ENCODE results near the gene CC2D2A. TPM values are rescaled to one million over a fixed set of nuclear protein-coding genes. Genes with fewer than 3 reads are reported as not detected.

The CC2D2A gene
- total RNA-seq, 2 experiments from 2014 or later = not detected

- H3K79me2 ChIP-seq (ENCODE audit: insufficient read depth, low read depth, low read length) = no peaks in the 10 kb centered on the region
- intact Hi-C loops (cut with micrococcal nuclease; ENCODE audit: unreplicated experiment) = loop anchor here (5.0 kb wide), 1 partner anchor 111 kb away; no protein-coding TSS in a partner anchor
- no peak overlapping the region for H2AFZ ChIP-seq (ENCODE audit: low read length)
- no peak overlapping the region for H3K27ac ChIP-seq (ENCODE audit: low read depth, low read length, poor library complexity, severe bottlenecking)
- ChIA-PET POLR2A (interaction anchor here (0.7 to 2.2 kb wide), 3 partner anchors 47 to 193 kb away, joined by 3 to 5 read pairs (median 4); no protein-coding TSS in a partner anchor), CTCF (ENCODE audit: unreplicated experiment) (no interaction called here)
- no peaks in the 10 kb centered on the region for H3K9me2 ChIP-seq (ENCODE audit: insufficient read depth, low read length)
- H3K4me2 ChIP-seq (ENCODE audit: low read length) = no peak overlapping the region
- no peaks in the 10 kb centered on the region for H4K20me1 ChIP-seq (ENCODE audit: insufficient read depth, low read length)
- no peaks in the 10 kb centered on the region for H3K9me3 ChIP-seq (ENCODE audit: low read length)
- no TSS peak for BruUV-seq (replicated peaks)
- H3K36me3 ChIP-seq (ENCODE audit: insufficient read depth, low read length) = no peaks in the 10 kb centered on the region
- TF ChIP-seq EZH2phosphoT487 (IDR thresholded peaks at IDR 0.05; ENCODE audit: borderline replicate concordance, low read depth, low read length) = no peak
- TF ChIP-seq, protein P1, sequence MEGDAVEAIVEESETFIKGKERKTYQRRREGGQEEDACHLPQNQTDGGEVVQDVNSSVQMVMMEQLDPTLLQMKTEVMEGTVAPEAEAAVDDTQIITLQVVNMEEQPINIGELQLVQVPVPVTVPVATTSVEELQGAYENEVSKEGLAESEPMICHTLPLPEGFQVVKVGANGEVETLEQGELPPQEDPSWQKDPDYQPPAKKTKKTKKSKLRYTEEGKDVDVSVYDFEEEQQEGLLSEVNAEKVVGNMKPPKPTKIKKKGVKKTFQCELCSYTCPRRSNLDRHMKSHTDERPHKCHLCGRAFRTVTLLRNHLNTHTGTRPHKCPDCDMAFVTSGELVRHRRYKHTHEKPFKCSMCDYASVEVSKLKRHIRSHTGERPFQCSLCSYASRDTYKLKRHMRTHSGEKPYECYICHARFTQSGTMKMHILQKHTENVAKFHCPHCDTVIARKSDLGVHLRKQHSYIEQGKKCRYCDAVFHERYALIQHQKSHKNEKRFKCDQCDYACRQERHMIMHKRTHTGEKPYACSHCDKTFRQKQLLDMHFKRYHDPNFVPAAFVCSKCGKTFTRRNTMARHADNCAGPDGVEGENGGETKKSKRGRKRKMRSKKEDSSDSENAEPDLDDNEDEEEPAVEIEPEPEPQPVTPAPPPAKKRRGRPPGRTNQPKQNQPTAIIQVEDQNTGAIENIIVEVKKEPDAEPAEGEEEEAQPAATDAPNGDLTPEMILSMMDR (conservative IDR thresholded peaks at IDR 0.05; ENCODE audit: low read length) = no peak
- no peak overlapping the region for H3K4me3 ChIP-seq (ENCODE audit: low read depth, low read length, poor library complexity, severe bottlenecking)
- H3K4me1 ChIP-seq (ENCODE audit: insufficient read depth, low read length, poor library complexity, severe bottlenecking) = no peaks in the 10 kb centered on the region
- no peak for DNase-seq (ENCODE audit: low spot score)
Measured at GRCh38 chr4:15458616-15459015, 11.1 kb upstream of the CC2D2A start.

- ChIA-PET POLR2A (interaction anchor here (0.6 to 2.2 kb wide), 8 partner anchors 8 to 448 kb away, joined by 3 to 4 read pairs (median 4); no protein-coding TSS in a partner anchor), CTCF (ENCODE audit: unreplicated experiment) (no interaction called here)
- Histone ChIP-seq H3K4me1 (ENCODE audit: insufficient read depth, low read length, poor library complexity, severe bottlenecking) (no peaks in the 10 kb centered on the region), H3K79me2 (ENCODE audit: insufficient read depth, low read depth, low read length) (no peaks in the 10 kb centered on the region), H3K27ac (ENCODE audit: low read depth, low read length, poor library complexity, severe bottlenecking) (no peak overlapping the region), H3K36me3 (ENCODE audit: insufficient read depth, low read length) (no peaks in the 10 kb centered on the region), H3K9me3 (ENCODE audit: low read length) (no peaks in the 10 kb centered on the region), H2AFZ (ENCODE audit: low read length) (no peak overlapping the region), H3K4me2 (ENCODE audit: low read length) (no peak overlapping the region), H4K20me1 (ENCODE audit: insufficient read depth, low read length) (no peaks in the 10 kb centered on the region), H3K4me3 (ENCODE audit: low read depth, low read length, poor library complexity, severe bottlenecking) (no peak overlapping the region), H3K9me2 (ENCODE audit: insufficient read depth, low read length) (no peaks in the 10 kb centered on the region)
- TF ChIP-seq, protein P1 (conservative IDR thresholded peaks at IDR 0.05; ENCODE audit: low read length) = no peak
- no peak for TF ChIP-seq EZH2phosphoT487 (IDR thresholded peaks at IDR 0.05; ENCODE audit: borderline replicate concordance, low read depth, low read length)
- BruUV-seq (replicated peaks) = no TSS peak
- no peak for DNase-seq (ENCODE audit: low spot score)
- intact Hi-C loops (cut with micrococcal nuclease; ENCODE audit: unreplicated experiment) = loop anchor here (5.0 kb wide), 1 partner anchor 112 kb away; no protein-coding TSS in a partner anchor
Measured at GRCh38 chr4:15459706-15460105, 10.0 kb upstream of the CC2D2A start.

DNA sequence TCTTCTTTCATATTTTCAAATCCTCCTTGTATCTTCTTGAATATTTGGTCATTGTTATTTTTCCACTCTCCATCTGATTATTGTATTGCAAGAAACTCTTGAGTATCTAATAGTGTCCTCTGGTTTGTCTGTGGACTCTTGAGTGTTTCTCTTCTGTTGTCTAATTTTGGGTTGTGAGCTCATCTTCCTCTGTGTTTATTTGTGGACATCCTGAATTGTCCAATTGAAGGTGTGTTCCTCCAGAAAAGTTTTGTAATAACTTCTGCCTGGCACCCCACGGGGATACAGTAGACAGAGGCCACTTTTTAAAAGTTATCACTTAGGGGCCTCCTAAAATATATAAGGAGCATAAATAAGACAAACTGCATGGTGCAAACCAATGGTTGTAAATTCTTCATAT, 3.1 kb upstream of the CC2D2A start:
- ChIA-PET POLR2A (no interaction called here), CTCF (ENCODE audit: unreplicated experiment) (no interaction called here)
- H3K4me3 ChIP-seq (ENCODE audit: low read depth, low read length, poor library complexity, severe bottlenecking) = no peak overlapping the region
- no peak for DNase-seq (ENCODE audit: low spot score)
- no peak overlapping the region for H2AFZ ChIP-seq (ENCODE audit: low read length)
- intact Hi-C loops (cut with micrococcal nuclease; ENCODE audit: unreplicated experiment) = no loop called here
- H3K4me2 ChIP-seq (ENCODE audit: low read length) = no peak overlapping the region
- H3K27ac ChIP-seq (ENCODE audit: low read depth, low read length, poor library complexity, severe bottlenecking) = no peak overlapping the region
- H3K4me1 ChIP-seq (ENCODE audit: insufficient read depth, low read length, poor library complexity, severe bottlenecking) = no peaks in the 10 kb centered on the region
- H3K36me3 ChIP-seq (ENCODE audit: insufficient read depth, low read length) = no peaks in the 10 kb centered on the region
- TF ChIP-seq EZH2phosphoT487 (IDR thresholded peaks at IDR 0.05; ENCODE audit: borderline replicate concordance, low read depth, low read length) = no peak
- TF ChIP-seq, protein P1 (conservative IDR thresholded peaks at IDR 0.05; ENCODE audit: low read length) = no peak
- H4K20me1 ChIP-seq (ENCODE audit: insufficient read depth, low read length) = no peaks in the 10 kb centered on the region
- no peaks in the 10 kb centered on the region for H3K9me3 ChIP-seq (ENCODE audit: low read length)
- H3K9me2 ChIP-seq (ENCODE audit: insufficient read depth, low read length) = no peaks in the 10 kb centered on the region
- BruUV-seq (replicated peaks) = no TSS peak
- no peaks in the 10 kb centered on the region for H3K79me2 ChIP-seq (ENCODE audit: insufficient read depth, low read depth, low read length)
